ENCODE results near the gene RHBDD3. TPM values are rescaled to one million over a fixed set of nuclear protein-coding genes. Genes with fewer than 3 reads are reported as not detected.

Gene RHBDD3
- total RNA-seq, 4 donors from 2014 or later: 14.4 to 43.5 (median 32.6) TPM

GRCh38 chr22:29265929-29266328, 1.9 kb downstream of the RHBDD3 start:
- H3K36me3 ChIP-seq: peaks cover 0 to 31% (median 0%) of the 10 kb centered on the region in 3 donors
- no peak for TF ChIP-seq EP300 (IDR thresholded peaks at IDR 0.05)
- TF ChIP-seq, protein P1, sequence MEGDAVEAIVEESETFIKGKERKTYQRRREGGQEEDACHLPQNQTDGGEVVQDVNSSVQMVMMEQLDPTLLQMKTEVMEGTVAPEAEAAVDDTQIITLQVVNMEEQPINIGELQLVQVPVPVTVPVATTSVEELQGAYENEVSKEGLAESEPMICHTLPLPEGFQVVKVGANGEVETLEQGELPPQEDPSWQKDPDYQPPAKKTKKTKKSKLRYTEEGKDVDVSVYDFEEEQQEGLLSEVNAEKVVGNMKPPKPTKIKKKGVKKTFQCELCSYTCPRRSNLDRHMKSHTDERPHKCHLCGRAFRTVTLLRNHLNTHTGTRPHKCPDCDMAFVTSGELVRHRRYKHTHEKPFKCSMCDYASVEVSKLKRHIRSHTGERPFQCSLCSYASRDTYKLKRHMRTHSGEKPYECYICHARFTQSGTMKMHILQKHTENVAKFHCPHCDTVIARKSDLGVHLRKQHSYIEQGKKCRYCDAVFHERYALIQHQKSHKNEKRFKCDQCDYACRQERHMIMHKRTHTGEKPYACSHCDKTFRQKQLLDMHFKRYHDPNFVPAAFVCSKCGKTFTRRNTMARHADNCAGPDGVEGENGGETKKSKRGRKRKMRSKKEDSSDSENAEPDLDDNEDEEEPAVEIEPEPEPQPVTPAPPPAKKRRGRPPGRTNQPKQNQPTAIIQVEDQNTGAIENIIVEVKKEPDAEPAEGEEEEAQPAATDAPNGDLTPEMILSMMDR (IDR thresholded peaks at IDR 0.05): no peak
- TF ChIP-seq POLR2A (IDR thresholded peaks at IDR 0.05): no peak
- H3K27ac ChIP-seq: peak overlapping the region in 2 of 4 donors; percentile 96 to 99
- no peaks in the 10 kb centered on the region for H3K27me3 ChIP-seq
- peaks cover 0 to 36% (median 22%) of the 10 kb centered on the region in 4 donors for H3K4me1 ChIP-seq
- no peak for DNase-seq (ENCODE audit: low spot score in 2 of 2)
- WGBS, 2 donors: 53% methylated on average over 4 of the region's 4 CpGs
- no peak overlapping the region for H3K4me3 ChIP-seq
- no peaks in the 10 kb centered on the region for H3K9me3 ChIP-seq

- whole genome bisulfite sequencing, 2 donors: 88 to 90% methylated on average over 4 to 7 of the region's 7 CpGs
- TF ChIP-seq EP300 (IDR thresholded peaks at IDR 0.05) (no peak), POLR2A (IDR thresholded peaks at IDR 0.05) (no peak)
- TF ChIP-seq, protein P1 (IDR thresholded peaks at IDR 0.05): no peak
Observed at GRCh38 chr22:29265305-29265704, 2.5 kb downstream of the RHBDD3 start.

DNA sequence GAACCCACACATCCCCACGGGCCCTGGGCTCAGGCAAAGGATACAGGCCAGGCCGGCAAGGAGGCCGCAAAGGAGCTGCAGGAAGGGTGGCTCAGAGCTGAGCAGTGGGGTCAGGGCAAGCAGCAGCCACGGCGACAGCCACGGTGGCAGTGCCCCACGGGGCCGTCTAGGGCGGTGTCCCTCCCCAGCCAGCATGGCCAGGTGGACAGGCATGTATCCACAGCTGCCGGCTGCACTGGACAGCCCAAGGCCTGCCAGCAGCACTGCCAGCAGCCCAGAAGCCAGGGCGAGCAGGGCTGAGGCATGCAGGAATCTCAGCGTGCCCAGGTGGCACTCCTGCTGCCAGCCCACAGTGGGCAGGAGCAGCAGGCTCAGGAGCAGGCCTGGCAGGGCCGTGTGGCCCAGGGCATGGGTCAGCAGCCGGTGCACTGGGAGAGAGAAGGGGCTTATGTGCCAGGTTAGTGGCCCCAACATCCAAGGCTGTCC, 3.9 kb downstream of the RHBDD3 start:
- peaks cover 0 to 18% (median 10%) of the 10 kb centered on the region in 4 donors for H3K4me1 ChIP-seq
- TF ChIP-seq, protein P1 (IDR thresholded peaks at IDR 0.05): no peak
- no peak for TF ChIP-seq POLR2A (IDR thresholded peaks at IDR 0.05)
- TF ChIP-seq EP300 (IDR thresholded peaks at IDR 0.05): no peak
- H3K27ac ChIP-seq: no peak overlapping the region
- no peaks in the 10 kb centered on the region for H3K9me3 ChIP-seq
- H3K36me3 ChIP-seq: peaks cover 0 to 52% (median 0%) of the 10 kb centered on the region in 3 donors
- H3K27me3 ChIP-seq: no peaks in the 10 kb centered on the region
- no peak overlapping the region for H3K4me3 ChIP-seq
- no peak for DNase-seq (ENCODE audit: low spot score in 2 of 2)
- 84 to 88% methylated on average over 8 to 14 of the region's 14 CpGs for WGBS, 2 donors

More at GRCh38 chr22:29265305-29265704, 2.5 kb downstream of the RHBDD3 start:
- H3K4me3 ChIP-seq: no peak overlapping the region
- H3K36me3 ChIP-seq: peaks cover 0 to 38% (median 0%) of the 10 kb centered on the region in 3 donors
- DNase-seq (ENCODE audit: low spot score in 2 of 2): no peak
- no peaks in the 10 kb centered on the region for H3K27me3 ChIP-seq
- peaks cover 0 to 30% (median 16%) of the 10 kb centered on the region in 4 donors for H3K4me1 ChIP-seq
- no peaks in the 10 kb centered on the region for H3K9me3 ChIP-seq
- peak overlapping the region in 1 of 4 donors; percentile 96 for H3K27ac ChIP-seq

GRCh38 chr22:29260601-29261315, 7.0 kb downstream of the RHBDD3 start:
- Histone ChIP-seq H3K4me3 (no peak overlapping the region), H3K36me3 (peaks cover 0 to 53% (median 0%) of the 10 kb centered on the region in 3 donors), H3K27ac (no peak overlapping the region), H3K9me3 (no peaks in the 10 kb centered on the region), H3K4me1 (peaks cover 0 to 2% (median 0%) of the 10 kb centered on the region in 4 donors), H3K27me3 (no peaks in the 10 kb centered on the region)
- no peak for DNase-seq (ENCODE audit: low spot score in 2 of 2)
- TF ChIP-seq POLR2A (IDR thresholded peaks at IDR 0.05) (no peak), EP300 (IDR thresholded peaks at IDR 0.05) (no peak)
- TF ChIP-seq, protein P1 (IDR thresholded peaks at IDR 0.05): no peak
- WGBS, 2 donors: 69 to 94% methylated on average over 13 to 17 of the region's 17 CpGs

- 81 to 88% methylated on average over 3 to 12 of the region's 13 CpGs for WGBS, 2 donors
Observed at GRCh38 chr22:29260031-29260560, 7.7 kb downstream of the RHBDD3 start.

More at GRCh38 chr22:29260031-29260560, 7.7 kb downstream of the RHBDD3 start:
- TF ChIP-seq, protein P1 (IDR thresholded peaks at IDR 0.05): no peak
- TF ChIP-seq POLR2A (IDR thresholded peaks at IDR 0.05) (no peak), EP300 (IDR thresholded peaks at IDR 0.05) (no peak)
- no peaks in the 10 kb centered on the region for H3K9me3 ChIP-seq
- no peak for DNase-seq (ENCODE audit: low spot score in 2 of 2)
- H3K4me1 ChIP-seq: no peaks in the 10 kb centered on the region
- H3K27ac ChIP-seq: no peak overlapping the region
- H3K27me3 ChIP-seq: no peaks in the 10 kb centered on the region
- H3K36me3 ChIP-seq: peaks cover 0 to 46% (median 0%) of the 10 kb centered on the region in 3 donors
- H3K4me3 ChIP-seq: no peak overlapping the region
